ENCODE data around the gene FAM78A. TPM values are rescaled to one million over a fixed set of nuclear protein-coding genes. Genes with fewer than 3 reads are reported as not detected.

Gene FAM78A
- total and polyA plus RNA-seq, 2 of the 8 experiments (the other 6 are each of a cell fraction or from before 2014, with no cell fraction given): 3.1 TPM

DNA sequence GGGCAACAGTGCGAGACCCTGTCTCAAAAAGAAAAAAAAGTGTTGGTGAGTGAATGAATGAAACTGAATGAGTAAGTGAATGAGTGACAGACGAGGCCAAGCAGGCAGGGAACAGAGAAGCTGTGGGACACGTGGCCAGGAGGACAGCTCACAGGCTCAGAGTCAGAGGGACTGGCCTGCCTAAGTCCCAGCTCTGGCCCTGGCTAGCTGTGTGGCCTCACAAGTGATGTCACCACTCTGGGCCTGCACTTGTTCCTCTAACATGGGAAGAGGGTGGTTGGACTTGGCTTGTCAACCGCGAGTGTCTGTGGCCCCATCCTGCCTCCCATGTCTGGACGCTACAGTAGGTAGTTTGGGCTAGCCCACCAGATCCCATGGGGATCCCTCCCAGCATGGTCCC, 8.5 kb upstream of the FAM78A start:
- POLR2A ChIA-PET (ENCODE audit: partially characterized antibody): interaction anchor here (0.7 kb wide), 1 partner anchor 11 kb away, joined by 3 read pairs; no protein-coding TSS in a partner anchor
- Histone ChIP-seq H3K56ac (replicated peaks; ENCODE audit: insufficient read length, low read depth, low read length) (no peak overlapping the region), H3K4me2 (ENCODE audit: insufficient read depth in 1 of 2, low read depth in 2 of 2, low read length in 2 of 2) (no peak overlapping the region), H2BK5ac (ENCODE audit: low read depth, low read length) (no peak overlapping the region), H2BK15ac (ENCODE audit: low read length) (no peak overlapping the region), H4K8ac (ENCODE audit: extremely low read depth, insufficient read depth, low read length) (no peak overlapping the region), H2BK12ac (ENCODE audit: low read depth, low read length) (no peak overlapping the region), H3K23me2 (ENCODE audit: low read depth, low read length) (peaks cover 6% of the 10 kb centered on the region), H4K5ac (ENCODE audit: insufficient read length, low read depth, low read length) (no peak overlapping the region), H2AK5ac (ENCODE audit: low read depth, low read length) (no peak overlapping the region), H3K79me1 (ENCODE audit: low read depth, low read length) (no peaks in the 10 kb centered on the region), H3K4ac (replicated peaks; ENCODE audit: insufficient read length, low read depth, low read length) (no peak overlapping the region), H3K4me3 (ENCODE audit: extremely low read depth in 1 of 4, insufficient read depth in 2 of 4, low read depth in 3 of 4, low read length in 4 of 4) (no peak overlapping the region), H4K20me1 (replicated peaks in 1 of 2; ENCODE audit: control insufficient read depth in 1 of 2, insufficient read depth in 2 of 2, low read length in 2 of 2) (peaks cover 0 to 3% of the 10 kb centered on the region in 2 experiments), H3K27ac (ENCODE audit: low read depth, low read length) (no peak overlapping the region), H2AFZ (ENCODE audit: low read length) (no peak overlapping the region), H3K9me3 (ENCODE audit: insufficient read depth in 2 of 2, low read depth in 1 of 2, low read length in 1 of 2) (no peaks in the 10 kb centered on the region), H3K4me1 (replicated peaks in 1 of 4; ENCODE audit: control insufficient read depth in 3 of 4, insufficient read depth in 4 of 4, low read length in 3 of 4) (peaks cover 0 to 18% (median 8%) of the 10 kb centered on the region in 4 experiments; a peak in 6 of 7 replicates), H3K79me2 (ENCODE audit: control insufficient read depth in 1 of 2, insufficient read depth in 2 of 2, low read length in 2 of 2) (no peaks in the 10 kb centered on the region), H4K91ac (replicated peaks; ENCODE audit: insufficient read length, low read length) (no peak overlapping the region), H3K36me3 (ENCODE audit: control insufficient read depth in 2 of 4, insufficient read depth in 4 of 4, low read length in 3 of 4) (no peaks in the 10 kb centered on the region), H2BK120ac (replicated peaks; ENCODE audit: low read depth, low read length) (no peak overlapping the region), H3K18ac (ENCODE audit: extremely low read depth, low read length) (no peak overlapping the region), H3K9ac (replicated peaks in 1 of 4; ENCODE audit: extremely low read depth in 1 of 4, low read depth in 3 of 4, low read length in 3 of 4) (no peak overlapping the region), H2BK20ac (ENCODE audit: low read length) (no peak overlapping the region), H3K27me3 (replicated peaks in 1 of 4; ENCODE audit: control insufficient read depth in 3 of 4, extremely low read depth in 1 of 4, insufficient read depth in 3 of 4, low read length in 3 of 4) (peaks cover 0 to 16% (median 11%) of the 10 kb centered on the region in 4 experiments; a peak in 6 of 7 replicates), H3K23ac (ENCODE audit: insufficient read length) (no peak overlapping the region), H3K14ac (ENCODE audit: insufficient read length) (no peak overlapping the region)
- CTCF ChIA-PET (ENCODE audit: partially characterized antibody): interaction anchor here (1.4 to 2.7 kb wide), 2 partner anchors 52 to 64 kb away, joined by 3 to 10 read pairs; no protein-coding TSS in a partner anchor
- FAIRE-seq (no peak), DNase-seq (ENCODE audit: low read depth in 1 of 2, low spot score in 2 of 2) (no peak)
- 92% methylated on average over 6 of the region's 6 CpGs; no CpG with 5 or more reads in 1 of the 2 experiments for WGBS, 2 experiments (ENCODE audit: extremely low coverage in 1 of 2, insufficient coverage in 1 of 2, insufficient read length in 1 of 2, insufficient replicate concordance in 2 of 2, low coverage in 1 of 2, low lambda C conversion rate in 2 of 2, missing lambda C conversion rate in 1 of 2)
- TF ChIP-seq EZH2 (IDR thresholded peaks at IDR 0.05; ENCODE audit: low read depth, low read length, severe bottlenecking) (no peak), JUN (IDR thresholded peaks at IDR 0.05; ENCODE audit: low read depth, low read length) (no peak), SIN3A (conservative IDR thresholded peaks at IDR 0.05 in 1 of 2, IDR thresholded peaks at IDR 0.05 in 1 of 2; ENCODE audit: low read depth in 1 of 2, low read length in 2 of 2) (no peak), HDAC6 (IDR thresholded peaks at IDR 0.05; ENCODE audit: low read depth, low read length) (no peak), SUZ12 (IDR thresholded peaks at IDR 0.05; ENCODE audit: low read length) (no peak)

Measured in H1 (cell line).